ENCODE results near the gene HERC2.
"Not testable (repeated sequence)": the region's sequence is repeated elsewhere in the genome, so short reads cannot be mapped to it uniquely, and the experiment has no call there.

Gene HERC2

GRCh38 chr15:28227303-28227702 lies 94.7 kb downstream of the HERC2 start:
- DNase-seq (ENCODE audit: low read depth, low spot score), result not testable (repeated sequence)

- not testable (repeated sequence) for DNase-seq (ENCODE audit: low read depth, low spot score)
These were observed 99.4 kb downstream of the HERC2 start for GRCh38 chr15:28222612-28223011.

- not testable (repeated sequence) for DNase-seq (ENCODE audit: low read depth, low spot score)
These were observed 100.3 kb downstream of the HERC2 start for GRCh38 chr15:28221696-28222095.

- DNase-seq (ENCODE audit: low read depth, low spot score), result no peak
These were observed 102.9 kb downstream of the HERC2 start for GRCh38 chr15:28219116-28219515.

- not testable (repeated sequence) for DNase-seq (ENCODE audit: low read depth, low spot score)
These were observed 104.9 kb downstream of the HERC2 start for GRCh38 chr15:28216946-28217546.

- not testable (repeated sequence) for DNase-seq (ENCODE audit: low read depth, low spot score)
These were observed 106.5 kb downstream of the HERC2 start for GRCh38 chr15:28215521-28215920.

GRCh38 chr15:28214006-28214790 lies 107.8 kb downstream of the HERC2 start:
- not testable (repeated sequence) for DNase-seq (ENCODE audit: low read depth, low spot score)

- DNase-seq (ENCODE audit: low read depth, low spot score), result not testable (repeated sequence)
These were observed 108.6 kb downstream of the HERC2 start for GRCh38 chr15:28213393-28213792.

GRCh38 chr15:28208583-28208982 lies 113.4 kb downstream of the HERC2 start:
- DNase-seq (ENCODE audit: low read depth, low spot score), result no peak

- DNase-seq (ENCODE audit: low read depth, low spot score), result not testable (repeated sequence)
These were observed 116.3 kb downstream of the HERC2 start for GRCh38 chr15:28205640-28206039.

GRCh38 chr15:28203055-28203828 lies 118.7 kb downstream of the HERC2 start:
- DNase-seq (ENCODE audit: low read depth, low spot score), result not testable (repeated sequence)

GRCh38 chr15:28202124-28202523 lies 119.9 kb downstream of the HERC2 start:
- DNase-seq (ENCODE audit: low read depth, low spot score), result not testable (repeated sequence)

- not testable (repeated sequence) for DNase-seq (ENCODE audit: low read depth, low spot score)
These were observed 123.8 kb downstream of the HERC2 start for GRCh38 chr15:28198215-28198614.

- not testable (repeated sequence) for DNase-seq (ENCODE audit: low read depth, low spot score)
These were observed 124.3 kb downstream of the HERC2 start for GRCh38 chr15:28197694-28198093.

GRCh38 chr15:28196581-28196980 lies 125.4 kb downstream of the HERC2 start:
- DNase-seq (ENCODE audit: low read depth, low spot score), result not testable (repeated sequence)

- DNase-seq (ENCODE audit: low read depth, low spot score), result no peak
These were observed 129.2 kb downstream of the HERC2 start for GRCh38 chr15:28192772-28193171.

GRCh38 chr15:28191832-28192231 lies 130.1 kb downstream of the HERC2 start:
- no peak for DNase-seq (ENCODE audit: low read depth, low spot score)

- no peak for DNase-seq (ENCODE audit: low read depth, low spot score)
These were observed 131.4 kb downstream of the HERC2 start for GRCh38 chr15:28190391-28191174.

- DNase-seq (ENCODE audit: low read depth, low spot score), result no peak
These were observed 136.7 kb downstream of the HERC2 start for GRCh38 chr15:28185148-28185895.

- DNase-seq (ENCODE audit: low read depth, low spot score), result no peak
These were observed 137.8 kb downstream of the HERC2 start for GRCh38 chr15:28184166-28184565.

- no peak for DNase-seq (ENCODE audit: low read depth, low spot score)
These were observed 139.2 kb downstream of the HERC2 start for GRCh38 chr15:28182731-28183130.
